Suppressor macrophage (primary cell): ENCODE data around the gene RNF208.
"Not testable (repeated sequence)": the region's sequence is repeated elsewhere in the genome, so short reads cannot be mapped to it uniquely, and the experiment has no call there.

Experiments
- DNase-seq, 4 experiments: peaks; one replicate each; pipeline ENCODE4 v3.0.0-alpha.2; 2020 to 2022

The RNF208 gene

GRCh38 chr9:137253717-137254623 is 31.9 kb upstream of the RNF208 start:
- no peak for DNase-seq

GRCh38 chr9:137252555-137253506 is 30.8 kb upstream of the RNF208 start:
- DNase-seq = no peak

GRCh38 chr9:137251490-137252268 is 29.6 kb upstream of the RNF208 start:
- no peak for DNase-seq

- no peak for DNase-seq
Observed at GRCh38 chr9:137251194-137251461, 29.1 kb upstream of the RNF208 start, which contains the start of gene STPG3. Gene STPG3, plus strand, starts transcription at chr9:137251286. Its CDS starts 1 bp downstream, at chr9:137251287.

- no peak for DNase-seq
Observed at GRCh38 chr9:137250329-137251193, 28.5 kb upstream of the RNF208 start.

DNA sequence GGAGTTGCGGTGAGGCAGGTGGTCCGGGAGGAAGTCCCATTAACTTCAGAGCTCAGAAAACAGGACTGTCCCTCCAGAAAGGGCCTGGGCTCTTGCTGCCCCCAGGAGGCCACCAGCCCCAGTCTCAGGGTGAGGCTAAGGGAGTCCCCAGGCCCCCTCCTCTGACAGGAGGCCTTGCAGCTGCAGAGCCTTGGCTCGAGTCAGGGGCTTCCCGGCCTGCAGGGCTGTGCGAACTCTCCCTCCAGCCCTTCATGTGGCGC is 25.8 kb upstream of the RNF208 start:
- no peak for DNase-seq

GRCh38 chr9:137247135-137247915 is 25.3 kb upstream of the RNF208 start:
- DNase-seq = no peak

- no peak for DNase-seq
Observed at GRCh38 chr9:137245450-137246421, 23.7 kb upstream of the RNF208 start.

DNA sequence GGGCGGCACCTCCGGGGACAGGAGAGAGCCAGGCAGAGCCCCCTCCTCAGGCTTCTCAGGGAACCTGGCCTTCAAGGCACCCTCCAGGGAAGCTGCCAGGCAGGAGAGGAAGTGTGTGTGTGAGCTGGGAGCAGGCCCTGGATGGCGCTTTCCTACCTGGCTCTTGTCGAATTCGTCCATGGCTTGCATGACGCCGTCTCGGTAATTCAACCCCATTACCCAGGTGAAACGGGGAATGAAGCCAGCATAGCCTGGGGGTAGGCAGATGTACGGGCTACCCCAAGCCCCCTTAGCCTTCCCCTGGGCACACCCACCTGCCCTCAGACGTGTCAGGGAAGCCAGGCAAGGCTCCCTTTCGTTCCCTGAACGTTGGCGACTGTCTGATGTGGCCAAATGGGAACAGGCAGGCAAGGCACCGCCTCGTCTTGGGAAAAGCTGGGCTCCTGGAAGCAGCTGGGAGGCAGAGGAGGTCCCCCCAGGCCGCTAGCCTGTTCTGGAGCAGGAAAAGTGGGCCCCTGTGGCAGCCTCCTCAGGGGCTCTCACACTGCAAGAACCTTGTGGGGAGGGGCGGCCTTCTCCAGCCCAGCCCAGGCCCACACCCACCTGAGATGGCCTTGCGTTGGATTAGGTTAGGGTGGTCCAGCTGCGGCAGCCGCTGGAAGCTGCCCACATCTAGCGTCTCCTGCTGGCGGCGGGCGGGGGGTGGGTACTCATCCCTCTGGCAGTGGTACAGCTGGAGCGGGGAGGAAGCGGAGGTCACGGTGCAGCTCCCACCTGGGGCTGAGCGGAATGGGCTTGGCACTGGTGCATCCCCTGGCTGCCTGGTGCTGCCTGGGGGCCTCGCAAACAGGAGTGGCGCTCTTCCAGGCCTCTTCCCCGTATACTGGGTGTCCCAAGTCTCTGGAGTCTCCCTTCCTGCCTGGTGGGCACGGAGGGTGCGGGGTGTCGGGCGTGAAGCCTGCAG is 22.7 kb upstream of the RNF208 start:
- DNase-seq = no peak

DNA sequence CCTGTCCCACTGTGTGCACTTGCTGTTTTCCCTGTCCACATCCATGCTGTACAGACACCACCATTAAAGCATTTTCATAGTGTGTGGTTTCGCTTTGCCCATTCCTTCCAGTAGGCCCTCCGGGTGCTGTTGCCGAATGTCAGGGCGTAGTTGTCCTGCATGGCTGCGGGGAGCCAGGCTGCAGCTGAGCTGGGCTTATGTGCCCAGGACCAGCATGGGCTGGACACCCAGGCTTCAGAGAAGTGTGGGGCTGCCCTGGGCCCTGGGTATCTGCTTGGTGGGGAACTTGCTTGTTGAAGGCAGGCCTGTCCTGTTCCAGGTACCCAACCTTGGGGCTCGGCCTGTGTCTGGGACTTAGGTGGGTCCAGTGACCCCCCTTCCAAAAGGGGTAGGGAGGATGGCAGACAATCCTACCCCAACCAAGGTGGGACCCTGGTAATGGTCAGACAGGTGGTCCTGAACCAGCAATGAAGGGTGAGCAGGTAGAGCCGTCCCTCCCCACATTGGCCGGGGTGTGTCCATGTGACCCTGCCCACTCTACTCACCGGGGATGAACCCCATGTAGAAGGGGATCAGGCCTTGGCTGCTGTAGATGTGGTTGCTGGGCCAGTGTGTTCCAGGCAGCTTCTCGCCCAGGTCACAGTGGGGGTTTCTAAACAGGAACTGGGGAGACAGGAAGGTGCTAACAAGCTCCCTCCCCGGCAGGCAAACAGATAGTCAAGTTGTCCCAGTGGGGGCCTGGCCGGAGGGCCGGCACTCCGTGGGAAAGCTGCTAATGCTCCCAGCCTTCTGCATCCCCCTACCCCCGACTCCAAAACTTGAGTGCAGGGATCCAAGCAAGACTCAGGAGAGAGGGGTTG is 21.8 kb upstream of the RNF208 start:
- DNase-seq = peak in 1 of 4 experiments; percentile 16

DNA sequence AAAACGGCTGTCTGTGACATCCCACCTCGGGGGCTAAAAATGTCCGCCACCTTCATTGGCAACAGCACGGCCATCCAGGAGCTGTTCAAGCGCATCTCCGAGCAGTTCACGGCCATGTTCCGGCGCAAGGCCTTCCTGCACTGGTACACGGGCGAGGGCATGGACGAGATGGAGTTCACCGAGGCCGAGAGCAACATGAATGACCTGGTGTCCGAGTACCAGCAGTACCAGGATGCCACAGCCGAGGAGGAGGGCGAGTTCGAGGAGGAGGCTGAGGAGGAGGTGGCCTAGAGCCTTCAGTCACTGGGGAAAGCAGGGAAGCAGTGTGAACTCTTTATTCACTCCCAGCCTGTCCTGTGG is 21.2 kb upstream of the RNF208 start:
- DNase-seq = not testable (repeated sequence)

GRCh38 chr9:137242269-137243203 is 20.5 kb upstream of the RNF208 start:
- no peak for DNase-seq

- peak; percentile 69 to 88 (median 78) for DNase-seq
Observed at GRCh38 chr9:137241490-137242268, 19.6 kb upstream of the RNF208 start.

GRCh38 chr9:137240841-137241489 is 18.9 kb upstream of the RNF208 start, which contains the start of gene TUBB4B:
Gene TUBB4B, plus strand, starts transcription at chr9:137241287. Its CDS starts 74 bp downstream, at chr9:137241361.
- peak; percentile 99 to 100 (median 99) for DNase-seq

- DNase-seq = peak; percentile 86 to 95 (median 91)
Observed at GRCh38 chr9:137240318-137240840, 18.3 kb upstream of the RNF208 start.
